Skeletal muscle satellite cell (primary cell): ENCODE results near the gene DEPDC4.
A peak's percentile ranks its signal among the peaks of the same experiment; 100 is the strongest.

Experiments
- H3K27me3 ChIP-seq: 2 replicates; pipeline ENCODE4 v1.7.0; 2013; ENCODE audit warnings: low read length; ENCODE audit not compliant: control insufficient read depth, insufficient read depth
- H3K36me3 ChIP-seq: 2 replicates; pipeline ENCODE4 v1.7.0; 2013; ENCODE audit warnings: mild to moderate bottlenecking, control low read depth, low read length; ENCODE audit not compliant: insufficient read depth
- H3K4me1 ChIP-seq: 2 replicates; pipeline ENCODE4 v1.7.0; 2013; ENCODE audit warnings: low read length; ENCODE audit not compliant: control insufficient read depth, insufficient read depth
- H3K4me2 ChIP-seq: 2 replicates; pipeline ENCODE4 v1.7.0; 2013; ENCODE audit warnings: mild to moderate bottlenecking, low read length
- H3K4me3 ChIP-seq: 2 replicates; pipeline ENCODE4 v1.7.0; 2013; ENCODE audit warnings: low read length
- H3K9ac ChIP-seq: 2 replicates; pipeline ENCODE4 v1.7.0; 2013; ENCODE audit warnings: mild to moderate bottlenecking, low read depth, low read length, moderate library complexity
- H3K9me3 ChIP-seq: replicated peaks from 2 replicates; pipeline ENCODE4 v1.7.0; 2013; ENCODE audit warnings: mild to moderate bottlenecking, control low read depth, low read length

DEPDC4 gene

DNA sequence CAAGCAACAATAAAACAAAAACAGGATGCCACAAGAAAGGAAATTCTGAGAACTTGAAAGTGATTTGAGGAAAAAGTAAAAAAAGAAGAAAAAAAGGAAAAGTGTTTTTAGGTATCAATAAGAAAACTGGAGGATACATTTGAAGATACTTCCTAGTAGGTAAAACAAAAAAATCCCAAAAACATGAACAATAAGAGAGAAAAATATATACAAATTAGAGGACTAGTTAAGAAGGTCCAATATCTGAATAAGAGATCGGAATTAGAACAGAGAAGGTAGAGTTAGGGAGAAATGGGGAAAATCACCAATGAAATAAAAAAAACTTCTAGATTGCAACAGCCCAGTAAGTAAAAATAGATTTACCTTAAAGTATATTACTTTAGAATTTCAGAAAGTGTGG lies 8.8 kb downstream of the DEPDC4 start:
- no peak overlapping the region for H3K9ac ChIP-seq
- H3K4me2 ChIP-seq = no peak overlapping the region
- no peaks in the 10 kb centered on the region for H3K9me3 ChIP-seq
- H3K4me1 ChIP-seq = no peaks in the 10 kb centered on the region
- H3K27me3 ChIP-seq = no peaks in the 10 kb centered on the region
- H3K36me3 ChIP-seq = no peaks in the 10 kb centered on the region
- no peak overlapping the region for H3K4me3 ChIP-seq

DNA sequence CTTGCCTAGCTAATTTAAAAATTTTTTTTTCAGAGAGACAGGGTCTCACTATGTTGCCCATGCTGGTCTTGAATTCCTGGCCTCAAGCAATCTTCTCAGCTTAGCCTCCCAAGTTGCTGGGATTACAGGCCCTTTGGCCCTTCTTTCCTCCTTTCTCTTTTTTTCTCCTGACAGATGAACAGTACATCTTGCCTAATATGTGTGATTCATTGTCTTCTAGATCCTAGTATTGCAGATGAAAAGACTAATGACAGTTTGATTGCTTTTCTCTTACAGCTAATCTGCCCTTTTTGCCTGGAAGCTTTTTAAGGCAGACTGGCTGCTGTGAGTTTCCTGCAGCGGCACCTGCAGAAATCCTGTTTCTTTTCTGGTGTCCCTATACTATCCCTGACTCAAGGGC lies 12.0 kb downstream of the DEPDC4 start:
- Histone ChIP-seq H3K4me1 (no peaks in the 10 kb centered on the region), H3K4me2 (no peak overlapping the region), H3K9ac (no peak overlapping the region), H3K27me3 (no peaks in the 10 kb centered on the region), H3K4me3 (no peak overlapping the region), H3K9me3 (no peaks in the 10 kb centered on the region), H3K36me3 (no peaks in the 10 kb centered on the region)

- Histone ChIP-seq H3K9me3 (no peaks in the 10 kb centered on the region), H3K4me3 (no peak overlapping the region), H3K36me3 (no peaks in the 10 kb centered on the region), H3K9ac (no peak overlapping the region), H3K4me2 (no peak overlapping the region), H3K4me1 (peaks cover 8% of the 10 kb centered on the region), H3K27me3 (no peaks in the 10 kb centered on the region)
Observed at GRCh38 chr12:100253437-100253836, 13.4 kb downstream of the DEPDC4 start.

- Histone ChIP-seq H3K36me3 (no peaks in the 10 kb centered on the region), H3K4me2 (no peak overlapping the region)
Observed at GRCh38 chr12:100251917-100252316, 15.0 kb downstream of the DEPDC4 start.

GRCh38 chr12:100249941-100250340 lies 16.9 kb downstream of the DEPDC4 start:
- peaks cover 12% of the 10 kb centered on the region for H3K4me1 ChIP-seq
- H3K9me3 ChIP-seq = no peaks in the 10 kb centered on the region
- no peaks in the 10 kb centered on the region for H3K27me3 ChIP-seq
- H3K4me3 ChIP-seq = no peak overlapping the region
- no peak overlapping the region for H3K4me2 ChIP-seq
- H3K36me3 ChIP-seq = no peaks in the 10 kb centered on the region
- H3K9ac ChIP-seq = no peak overlapping the region

More at GRCh38 chr12:100251917-100252316, 15.0 kb downstream of the DEPDC4 start:
- no peak overlapping the region for H3K4me3 ChIP-seq
- H3K4me1 ChIP-seq = peaks cover 12% of the 10 kb centered on the region
- H3K9ac ChIP-seq = no peak overlapping the region
- no peaks in the 10 kb centered on the region for H3K27me3 ChIP-seq
- no peaks in the 10 kb centered on the region for H3K9me3 ChIP-seq

DNA sequence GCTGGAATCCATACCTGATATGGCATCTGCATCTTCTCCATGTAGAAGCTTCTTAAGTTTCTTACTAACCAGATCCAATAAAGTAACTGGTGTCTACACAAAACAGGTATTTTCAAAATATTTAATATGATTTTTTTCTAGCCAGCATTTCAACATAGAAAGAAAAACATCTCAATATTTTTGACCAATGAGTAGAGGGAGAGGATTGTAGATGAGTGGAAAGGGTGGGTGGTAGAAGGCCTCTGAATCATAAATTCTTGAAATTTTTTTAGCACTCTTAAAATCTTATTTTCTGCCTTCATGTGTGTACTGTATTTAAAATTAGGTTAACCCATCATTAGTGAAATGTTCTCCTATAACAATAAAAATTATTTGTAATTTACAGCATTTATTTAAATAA lies 18.0 kb downstream of the DEPDC4 start:
- no peaks in the 10 kb centered on the region for H3K27me3 ChIP-seq
- H3K4me2 ChIP-seq = peak overlapping the region; percentile 67
- peaks cover 12% of the 10 kb centered on the region for H3K4me1 ChIP-seq
- H3K36me3 ChIP-seq = no peaks in the 10 kb centered on the region
- H3K9ac ChIP-seq = peak overlapping the region; percentile 20
- H3K4me3 ChIP-seq = peak overlapping the region; percentile 20
- H3K9me3 ChIP-seq = no peaks in the 10 kb centered on the region

- H3K9me3 ChIP-seq = no peaks in the 10 kb centered on the region
- H3K4me2 ChIP-seq = no peak overlapping the region
- no peaks in the 10 kb centered on the region for H3K27me3 ChIP-seq
- H3K36me3 ChIP-seq = no peaks in the 10 kb centered on the region
- peaks cover 12% of the 10 kb centered on the region for H3K4me1 ChIP-seq
- H3K4me3 ChIP-seq = no peak overlapping the region
- H3K9ac ChIP-seq = no peak overlapping the region
Observed at GRCh38 chr12:100247765-100248164, 19.1 kb downstream of the DEPDC4 start.

- Histone ChIP-seq H3K4me3 (no peak overlapping the region), H3K27me3 (no peaks in the 10 kb centered on the region), H3K4me1 (peaks cover 1% of the 10 kb centered on the region), H3K9ac (no peak overlapping the region), H3K9me3 (no peaks in the 10 kb centered on the region), H3K4me2 (no peak overlapping the region), H3K36me3 (no peaks in the 10 kb centered on the region)
Observed at GRCh38 chr12:100243137-100243536, 23.7 kb downstream of the DEPDC4 start.

DNA sequence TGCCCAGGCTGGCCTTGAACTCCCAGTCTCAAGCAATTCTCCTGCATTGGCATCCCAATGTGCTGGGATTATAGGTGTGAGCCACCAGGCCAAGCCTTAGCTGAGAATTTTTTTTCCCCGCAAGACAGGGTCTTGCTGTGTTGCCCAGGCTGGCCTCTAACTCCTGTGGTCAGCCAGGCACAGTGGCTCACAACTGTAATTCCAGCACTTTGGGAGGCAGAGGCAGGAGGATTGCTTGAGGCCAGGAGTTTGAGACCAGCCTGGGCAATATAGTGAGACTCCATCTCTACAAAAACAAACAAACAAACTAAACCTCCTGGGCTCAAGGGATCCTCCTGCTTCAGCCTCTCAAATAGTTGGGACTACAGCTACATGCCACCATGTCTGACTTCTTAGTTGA lies 27.3 kb downstream of the DEPDC4 start:
- H3K4me2 ChIP-seq = no peak overlapping the region

DNA sequence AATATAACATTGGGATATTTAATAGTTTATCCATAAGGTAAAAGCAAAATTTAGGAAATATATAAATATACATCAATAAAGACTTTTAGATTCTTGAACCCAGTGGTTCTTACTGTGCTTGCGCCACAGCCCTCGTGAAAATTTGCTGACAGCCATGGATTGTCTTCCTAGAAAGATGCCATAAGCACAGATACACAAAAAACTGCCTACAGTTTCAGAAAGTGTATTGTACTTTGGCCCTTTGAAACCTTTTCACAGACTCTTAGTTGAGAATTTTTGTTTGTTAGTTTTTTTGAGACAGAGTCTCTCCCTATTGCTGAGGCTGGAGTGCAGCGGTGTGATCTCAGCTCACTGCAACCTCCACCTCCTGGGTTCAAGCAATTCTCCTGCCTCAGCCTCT lies 28.1 kb downstream of the DEPDC4 start:
- H3K9me3 ChIP-seq = no peaks in the 10 kb centered on the region
- no peak overlapping the region for H3K9ac ChIP-seq
- no peaks in the 10 kb centered on the region for H3K36me3 ChIP-seq
- H3K4me2 ChIP-seq = no peak overlapping the region
- no peaks in the 10 kb centered on the region for H3K27me3 ChIP-seq
- H3K4me1 ChIP-seq = peaks cover 7% of the 10 kb centered on the region
- no peak overlapping the region for H3K4me3 ChIP-seq

More for the DNA sequence above, 27.3 kb downstream of the DEPDC4 start:
- Histone ChIP-seq H3K9me3 (no peaks in the 10 kb centered on the region), H3K27me3 (no peaks in the 10 kb centered on the region), H3K9ac (no peak overlapping the region), H3K36me3 (no peaks in the 10 kb centered on the region), H3K4me1 (no peaks in the 10 kb centered on the region), H3K4me3 (no peak overlapping the region)

- no peaks in the 10 kb centered on the region for H3K9me3 ChIP-seq
- no peak overlapping the region for H3K9ac ChIP-seq
- peak overlapping the region; percentile 34 for H3K4me3 ChIP-seq
- peaks cover 7% of the 10 kb centered on the region for H3K4me1 ChIP-seq
- no peaks in the 10 kb centered on the region for H3K27me3 ChIP-seq
- H3K36me3 ChIP-seq = no peaks in the 10 kb centered on the region
- H3K4me2 ChIP-seq = peak overlapping the region; percentile 64
Observed at GRCh38 chr12:100234591-100235304, 32.1 kb downstream of the DEPDC4 start.

- Histone ChIP-seq H3K9me3 (no peaks in the 10 kb centered on the region), H3K36me3 (no peaks in the 10 kb centered on the region), H3K27me3 (no peaks in the 10 kb centered on the region), H3K4me1 (peaks cover 7% of the 10 kb centered on the region), H3K4me3 (peak overlapping the region; percentile 34), H3K4me2 (peak overlapping the region; percentile 64), H3K9ac (no peak overlapping the region)
Observed at GRCh38 chr12:100234166-100234565, 32.7 kb downstream of the DEPDC4 start.
